NB4 (cell line): ENCODE results near the gene LRRC36.

Experiments
- DNase-seq: peaks from one replicate; pipeline ENCODE4 v3.0.0; 2010; ENCODE audit warnings: low read depth
- H3K4me3 ChIP-seq: one replicate; pipeline ENCODE4 v1.5.1; 2011; ENCODE audit warnings: mild to moderate bottlenecking, low read depth, low read length, moderate library complexity
- MYC ChIP-seq: IDR thresholded peaks from 2 replicates; pipeline ENCODE4 v1.6.1; 2011; ENCODE audit warnings: low read depth, low read length
- POLR2A ChIP-seq: IDR thresholded peaks from 2 replicates; pipeline ENCODE4 v1.6.1; 2011; ENCODE audit warnings: mild to moderate bottlenecking; ENCODE audit not compliant: insufficient read length; ENCODE audit errors: extremely low read depth
- TF ChIP-seq, protein P1 (sequence below): IDR thresholded peaks from one replicate; pipeline ENCODE4 v1.5.1; 2012; ENCODE audit warnings: low read depth, low read length
- TF ChIP-seq, protein P2 (sequence below): IDR thresholded peaks from 2 replicates; pipeline ENCODE4 v1.6.1; 2011; ENCODE audit warnings: low read depth, low read length

LRRC36 gene

DNA sequence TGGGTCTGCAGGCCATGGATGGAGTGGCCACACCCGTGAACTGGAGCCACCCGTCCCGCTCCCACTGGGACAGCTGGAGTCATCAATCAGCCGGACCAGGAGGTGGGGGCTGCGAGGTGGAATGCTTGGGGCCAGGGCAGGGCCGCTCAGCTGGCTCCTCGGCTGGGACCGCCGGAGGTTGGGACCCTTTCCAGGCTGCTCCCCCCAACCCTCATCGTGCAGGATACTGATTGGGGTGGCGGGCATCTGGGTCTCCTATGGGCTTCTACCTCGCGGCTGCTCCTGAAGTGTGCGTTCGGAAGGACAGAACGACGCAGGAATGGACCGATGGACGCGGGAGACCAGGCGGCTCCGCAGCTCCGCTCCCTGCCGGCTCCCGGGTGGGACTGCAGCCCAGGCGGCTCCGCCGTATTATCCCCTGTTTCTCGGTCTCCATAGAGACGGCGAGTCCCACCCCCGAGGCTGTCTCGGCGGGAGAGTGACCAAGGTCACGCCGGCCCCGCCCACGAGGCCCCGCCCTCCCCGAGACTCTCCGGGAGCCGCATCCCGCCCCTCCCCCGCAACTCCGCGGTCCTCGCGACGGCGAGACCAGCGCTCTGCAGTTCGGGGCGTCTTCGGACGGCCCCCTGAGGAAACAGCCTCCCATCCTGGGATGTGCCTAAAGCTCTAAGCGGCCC, 66.6 kb downstream of the LRRC36 start, which contains the start of gene TPPP3:
Gene TPPP3, minus strand, starts transcription at position 388 of the 677 bp plus-strand sequence. CDS start 2,387 bp downstream, outside the sequence.
- no peak for DNase-seq
- TF ChIP-seq, protein P1, sequence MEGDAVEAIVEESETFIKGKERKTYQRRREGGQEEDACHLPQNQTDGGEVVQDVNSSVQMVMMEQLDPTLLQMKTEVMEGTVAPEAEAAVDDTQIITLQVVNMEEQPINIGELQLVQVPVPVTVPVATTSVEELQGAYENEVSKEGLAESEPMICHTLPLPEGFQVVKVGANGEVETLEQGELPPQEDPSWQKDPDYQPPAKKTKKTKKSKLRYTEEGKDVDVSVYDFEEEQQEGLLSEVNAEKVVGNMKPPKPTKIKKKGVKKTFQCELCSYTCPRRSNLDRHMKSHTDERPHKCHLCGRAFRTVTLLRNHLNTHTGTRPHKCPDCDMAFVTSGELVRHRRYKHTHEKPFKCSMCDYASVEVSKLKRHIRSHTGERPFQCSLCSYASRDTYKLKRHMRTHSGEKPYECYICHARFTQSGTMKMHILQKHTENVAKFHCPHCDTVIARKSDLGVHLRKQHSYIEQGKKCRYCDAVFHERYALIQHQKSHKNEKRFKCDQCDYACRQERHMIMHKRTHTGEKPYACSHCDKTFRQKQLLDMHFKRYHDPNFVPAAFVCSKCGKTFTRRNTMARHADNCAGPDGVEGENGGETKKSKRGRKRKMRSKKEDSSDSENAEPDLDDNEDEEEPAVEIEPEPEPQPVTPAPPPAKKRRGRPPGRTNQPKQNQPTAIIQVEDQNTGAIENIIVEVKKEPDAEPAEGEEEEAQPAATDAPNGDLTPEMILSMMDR: no peak
- TF ChIP-seq, protein P2, sequence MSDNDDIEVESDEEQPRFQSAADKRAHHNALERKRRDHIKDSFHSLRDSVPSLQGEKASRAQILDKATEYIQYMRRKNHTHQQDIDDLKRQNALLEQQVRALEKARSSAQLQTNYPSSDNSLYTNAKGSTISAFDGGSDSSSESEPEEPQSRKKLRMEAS: no peak
- TF ChIP-seq MYC: no peak
- TF ChIP-seq POLR2A: no peak
- H3K4me3 ChIP-seq: no peak within 1 kb of the TSS

DNA sequence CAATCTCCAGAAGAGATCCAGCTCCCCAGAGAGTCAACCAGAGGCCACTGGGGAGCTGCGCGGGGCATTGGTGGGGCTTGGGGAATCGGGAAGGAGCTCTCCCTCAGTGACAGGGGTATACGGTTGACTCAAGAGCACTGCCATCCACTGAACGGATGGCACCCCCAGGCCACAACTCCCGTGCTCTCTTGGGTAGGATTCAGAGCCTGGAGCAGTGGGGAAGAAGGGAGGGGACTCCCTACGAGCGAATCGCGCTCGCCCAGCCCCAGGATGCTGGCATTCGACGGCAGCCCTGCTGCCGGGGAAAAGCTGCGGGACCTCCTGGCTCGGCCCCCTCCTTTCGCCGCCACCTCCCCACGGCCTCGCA, 67.2 kb downstream of the LRRC36 start:
- TF ChIP-seq POLR2A: no peak
- TF ChIP-seq, protein P2: no peak
- H3K4me3 ChIP-seq: no peak overlapping the region
- DNase-seq: no peak

DNA sequence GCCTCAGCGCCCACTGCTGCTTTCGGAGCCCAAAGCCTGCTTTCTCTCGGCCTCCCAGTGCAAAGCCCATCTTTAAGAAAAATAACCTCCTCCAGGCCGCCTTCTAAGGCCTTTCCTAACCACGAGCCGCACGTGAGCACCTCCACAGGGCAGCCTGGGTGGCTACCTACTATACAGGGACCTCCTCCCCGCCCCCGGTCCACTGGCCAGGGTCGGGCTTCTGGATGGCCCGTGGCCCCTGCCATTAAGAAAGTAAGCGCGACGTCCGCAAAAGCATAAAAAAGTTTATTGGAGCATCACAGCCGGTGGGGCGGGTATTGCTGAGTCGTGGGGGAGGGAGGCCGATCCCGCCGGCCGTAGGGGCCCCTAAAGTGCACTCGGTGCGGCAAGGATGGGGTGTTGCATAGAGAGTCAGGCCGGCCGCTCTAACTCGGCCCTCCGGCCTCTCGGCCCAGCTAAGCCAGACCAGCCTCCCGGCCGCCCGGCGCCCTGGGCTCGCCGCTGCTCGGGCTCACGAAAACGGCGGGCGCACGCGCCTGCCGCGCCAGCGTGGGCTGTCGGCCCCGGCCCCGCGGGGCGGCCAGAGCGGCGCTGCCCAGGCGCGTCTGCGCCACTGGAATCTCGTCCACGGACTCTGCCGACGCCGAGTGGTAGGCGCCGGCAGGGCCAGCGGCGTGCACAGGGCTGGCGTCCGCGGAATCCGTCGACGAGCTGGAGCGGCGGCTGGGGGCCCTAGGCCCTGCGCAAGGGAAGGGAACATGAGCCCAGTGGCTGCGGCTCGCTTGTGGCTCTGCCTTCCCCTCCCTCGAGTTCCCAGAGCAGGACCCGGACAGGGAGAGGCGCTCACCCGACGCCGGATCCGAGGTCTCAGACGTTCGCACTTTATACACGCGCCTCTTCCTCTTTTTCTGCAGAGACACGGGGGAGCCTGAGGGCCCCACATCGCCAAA, 67.8 kb downstream of the LRRC36 start:
- no peak overlapping the region for H3K4me3 ChIP-seq
- no peak for TF ChIP-seq MYC
- TF ChIP-seq, protein P1: no peak
- TF ChIP-seq POLR2A: no peak
- TF ChIP-seq, protein P2: no peak
- peak; percentile 83 for DNase-seq

DNA sequence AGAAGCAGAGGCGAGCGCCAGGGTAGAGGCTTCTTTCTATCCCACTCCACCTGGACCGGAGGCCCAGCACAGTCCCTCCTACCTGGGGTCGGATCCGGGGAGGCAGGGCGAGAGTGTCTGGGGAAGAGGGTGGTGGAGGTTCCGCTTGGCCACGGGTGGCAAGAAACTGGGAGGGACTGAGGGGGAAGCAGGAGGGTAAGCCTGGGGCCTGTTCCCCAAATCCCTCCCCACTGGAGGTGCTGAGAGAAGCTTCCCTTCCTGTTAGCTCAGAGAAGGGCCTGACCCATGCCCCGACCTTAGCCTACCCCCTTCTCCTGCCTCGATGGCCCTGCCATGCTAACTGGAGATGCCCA, 68.5 kb downstream of the LRRC36 start:
- TF ChIP-seq, protein P1: no peak
- TF ChIP-seq MYC (no peak), POLR2A (no peak)
- TF ChIP-seq, protein P2: no peak
- H3K4me3 ChIP-seq: no peak overlapping the region
- no peak for DNase-seq

DNA sequence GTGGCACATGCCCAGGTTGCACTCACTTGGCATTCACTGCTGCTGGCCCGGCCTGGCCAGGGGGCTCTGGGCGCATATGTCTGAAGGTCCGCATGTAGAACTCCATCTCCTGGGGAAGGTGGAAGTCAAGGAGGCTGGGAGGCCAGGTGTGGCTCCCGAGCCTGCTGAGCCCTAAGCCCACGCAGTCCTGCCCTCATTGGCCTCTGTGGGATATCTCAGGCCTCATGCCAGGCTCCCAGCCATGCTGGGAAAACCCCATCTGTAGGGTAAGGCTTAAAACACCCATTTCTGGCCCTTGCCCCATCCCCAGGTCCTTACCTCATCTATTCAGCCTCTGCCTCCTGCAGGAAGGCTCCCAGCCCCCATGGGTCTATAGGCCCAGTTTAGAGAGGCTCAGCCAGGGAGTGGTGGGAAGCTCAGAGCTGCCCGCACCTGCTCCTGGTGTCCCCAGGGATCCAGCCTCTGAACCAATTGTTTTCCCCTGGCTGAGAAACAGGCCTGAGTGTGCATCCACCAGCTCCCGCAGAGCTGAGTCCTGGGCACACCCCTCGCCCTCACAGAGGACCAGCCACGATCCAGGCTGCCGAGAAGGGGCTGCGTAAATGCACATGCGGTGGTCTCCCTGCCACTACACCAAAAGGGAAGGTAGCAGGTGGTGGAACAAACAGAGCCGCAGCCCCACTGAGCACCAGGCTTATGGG, 69.0 kb downstream of the LRRC36 start:
- TF ChIP-seq, protein P2: no peak
- TF ChIP-seq POLR2A (no peak), MYC (no peak)
- TF ChIP-seq, protein P1: no peak
- H3K4me3 ChIP-seq: no peak overlapping the region
- no peak for DNase-seq
